Gastroesophageal sphincter (tissue), 4 donors: ENCODE measurements around the gene IFNG. TPM values are rescaled to one million over a fixed set of nuclear protein-coding genes. Genes with fewer than 3 reads are reported as not detected.

Experiments used
- ATAC-seq: fragments of 150-250 bp; one replicate; pipeline ENCODE4 v1.9.1; 2016; ENCODE audit warnings: mild to moderate bottlenecking, moderate library complexity
- H3K27ac ChIP-seq, 4 donors: fragments of 200-600 bp; sonication (generic) in 3 of 4; 1 replicate in 3 of 4; 2 replicates in 1 of 4; pipeline ENCODE4 v1.5.1; 2016 to 2019
- H3K27me3 ChIP-seq: fragments of 200-600 bp; sonication (generic); one replicate; pipeline ENCODE4 v1.5.1; 2019
- H3K36me3 ChIP-seq, 2 donors: fragments of 200-600 bp; sonication (generic); one replicate each; pipeline ENCODE4 v1.5.1; 2019; ENCODE audit warnings: control low read depth in 1 of 2
- H3K4me1 ChIP-seq, 3 donors: fragments of 200-600 bp; sonication (generic); 1 replicate in 2 of 3; 2 replicates in 1 of 3; pipeline ENCODE4 v1.5.1; 2016 to 2019; ENCODE audit warnings: control low read depth in 2 of 3
- H3K4me3 ChIP-seq, 2 donors: fragments of 200-600 bp; sonication (generic); one replicate each; pipeline ENCODE4 v1.5.1; 2019; ENCODE audit warnings: mild to moderate bottlenecking in 1 of 2, moderate library complexity in 1 of 2
- H3K9me3 ChIP-seq, 3 donors: fragments of 200-600 bp; sonication (generic); one replicate each; pipeline ENCODE4 v1.5.1; 2017 to 2019; ENCODE audit warnings: control low read depth in 2 of 3
- CTCF ChIP-seq, 4 experiments: fragments of 200-600 bp in 2 of 4; fragments of 450-650 bp in 2 of 4; sonication (generic) in 1 of 4; IDR thresholded peaks; one replicate each; pipeline ENCODE4 v1.5.1; 2017 to 2019; ENCODE audit warnings: antibody characterized with exemption in 4 of 4, mild to moderate bottlenecking in 2 of 4, moderate library complexity in 2 of 4
- EP300 ChIP-seq: sonication (generic); formaldehyde crosslinking; IDR thresholded peaks from one replicate; pipeline ENCODE4 v1.6.1; 2017; ENCODE audit warnings: antibody characterized with exemption, mild to moderate bottlenecking
- POLR2A ChIP-seq, 2 donors: fragments of 450-650 bp; IDR thresholded peaks; one replicate each; pipeline ENCODE4 v1.6.1; 2017; ENCODE audit warnings: antibody characterized with exemption in 2 of 2, mild to moderate bottlenecking in 2 of 2, moderate library complexity in 1 of 2
- POLR2AphosphoS5 ChIP-seq: sonication (generic); formaldehyde crosslinking; IDR thresholded peaks from one replicate; pipeline ENCODE4 v1.6.1; 2017; ENCODE audit warnings: antibody characterized with exemption
- WGBS, 2 donors: methylation state at CpG; one replicate each; pipeline ENCODE4 v1.1.5; 2018; ENCODE audit warnings: low coverage in 1 of 2; 5-methylcytosine and 5-hydroxymethylcytosine counted together
- total RNA-seq, 4 donors: library from RNA; depleted of rRNA; stranded (reverse); fragments of >200 nt; gene quantifications; one replicate each; pipeline ENCODE4 v1.1.0, GENCODE V29; 2016

The IFNG gene
- total RNA-seq, 4 donors from 2014 or later: not detected

GRCh38 chr12:68139941-68140340, 19.6 kb downstream of the IFNG start:
- Histone ChIP-seq H3K27ac (no peak overlapping the region), H3K4me3 (no peak overlapping the region), H3K4me1 (no peaks in the 10 kb centered on the region), H3K36me3 (no peaks in the 10 kb centered on the region), H3K9me3 (no peaks in the 10 kb centered on the region), H3K27me3 (no peaks in the 10 kb centered on the region)
- ATAC-seq: no peak
- TF ChIP-seq EP300: no peak
- 63 to 100% methylated on average over 1 of the region's 1 CpG for WGBS, 2 donors

GRCh38 chr12:68139001-68139400, 20.5 kb downstream of the IFNG start:
- H3K9me3 ChIP-seq: no peaks in the 10 kb centered on the region
- no peak overlapping the region for H3K27ac ChIP-seq
- H3K4me1 ChIP-seq: no peaks in the 10 kb centered on the region
- TF ChIP-seq POLR2AphosphoS5 (no peak), POLR2A (IDR thresholded peaks at IDR 0.05) (no peak), CTCF (IDR thresholded peaks at IDR 0.05) (no peak), EP300 (no peak)
- no peak overlapping the region for H3K4me3 ChIP-seq
- ATAC-seq: no peak
- H3K36me3 ChIP-seq: no peaks in the 10 kb centered on the region
- WGBS, 2 donors: 63 to 73% methylated on average over 1 of the region's 1 CpG
- H3K27me3 ChIP-seq: no peaks in the 10 kb centered on the region

- 83 to 94% methylated on average over 2 of the region's 2 CpGs for WGBS, 2 donors
- TF ChIP-seq POLR2A (IDR thresholded peaks at IDR 0.05) (no peak), EP300 (no peak), POLR2AphosphoS5 (no peak), CTCF (IDR thresholded peaks at IDR 0.05) (no peak)
- H3K36me3 ChIP-seq: no peaks in the 10 kb centered on the region
- no peaks in the 10 kb centered on the region for H3K9me3 ChIP-seq
- no peak for ATAC-seq
- no peak overlapping the region for H3K4me3 ChIP-seq
- no peaks in the 10 kb centered on the region for H3K27me3 ChIP-seq
- no peaks in the 10 kb centered on the region for H3K4me1 ChIP-seq
- no peak overlapping the region for H3K27ac ChIP-seq
Observed at GRCh38 chr12:68138480-68138879, 21.1 kb downstream of the IFNG start.

GRCh38 chr12:68137335-68137830, 22.2 kb downstream of the IFNG start:
- Histone ChIP-seq H3K4me3 (no peak overlapping the region), H3K36me3 (no peaks in the 10 kb centered on the region), H3K4me1 (no peaks in the 10 kb centered on the region), H3K27me3 (no peaks in the 10 kb centered on the region), H3K27ac (no peak overlapping the region), H3K9me3 (no peaks in the 10 kb centered on the region)
- WGBS, 2 donors: 68 to 71% methylated on average over 1 to 3 of the region's 3 CpGs
- TF ChIP-seq POLR2A (IDR thresholded peaks at IDR 0.05): no peak
- no peak for TF ChIP-seq EP300
- no peak for TF ChIP-seq POLR2AphosphoS5
- TF ChIP-seq CTCF (IDR thresholded peaks at IDR 0.05): no peak
- ATAC-seq: no peak

- 83 to 91% methylated on average over 3 of the region's 3 CpGs for WGBS, 2 donors
- no peak overlapping the region for H3K27ac ChIP-seq
- no peak for ATAC-seq
- no peaks in the 10 kb centered on the region for H3K4me1 ChIP-seq
- H3K27me3 ChIP-seq: no peaks in the 10 kb centered on the region
- H3K9me3 ChIP-seq: peaks cover 0 to 8% (median 0%) of the 10 kb centered on the region in 3 donors
- TF ChIP-seq EP300 (no peak), POLR2A (IDR thresholded peaks at IDR 0.05) (no peak), POLR2AphosphoS5 (no peak), CTCF (IDR thresholded peaks at IDR 0.05) (no peak)
- H3K4me3 ChIP-seq: no peak overlapping the region
- no peaks in the 10 kb centered on the region for H3K36me3 ChIP-seq
Observed at GRCh38 chr12:68135520-68135919, 24.0 kb downstream of the IFNG start.
